ENCODE measurements around the gene ACSF3. TPM values are rescaled to one million over a fixed set of nuclear protein-coding genes. Genes with fewer than 3 reads are reported as not detected.

The ACSF3 gene
- total RNA-seq, 2 experiments from 2014 or later = 44.7 to 49.5 TPM

DNA sequence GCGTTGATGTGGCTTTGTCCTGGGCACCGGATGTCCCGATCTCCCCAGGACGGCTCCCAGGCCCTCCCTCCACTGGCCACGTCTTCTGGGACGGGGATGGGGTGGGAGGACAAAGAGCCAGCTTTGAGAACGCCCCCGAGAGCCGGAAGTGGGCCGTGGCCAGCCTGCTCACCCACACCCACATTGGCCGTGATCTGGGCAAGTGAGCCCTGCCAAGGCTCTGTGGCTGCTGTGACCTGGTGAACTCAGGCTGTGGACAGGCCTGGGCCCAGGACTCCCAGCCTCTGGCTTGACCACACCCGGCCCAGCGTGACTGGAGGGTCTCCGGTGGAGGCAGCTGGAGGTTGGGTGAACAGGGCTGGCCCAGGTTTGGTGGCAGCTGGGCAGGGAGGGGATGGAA lies 81.2 kb downstream of the ACSF3 start:
- POLR2A ChIA-PET = interaction anchor here (0.6 kb wide), 1 partner anchor 15 kb away, joined by 4 read pairs; no protein-coding TSS in a partner anchor
- no peak overlapping the region for H3K27ac Mint-ChIP-seq
- no peak for DNase-seq
- Histone ChIP-seq H3K36me3 (ENCODE audit: insufficient read depth, low read length) (no peaks in the 10 kb centered on the region), H3K27ac (ENCODE audit: low read depth in 1 of 2, low read length in 2 of 2) (no peak overlapping the region), H3K27me3 (ENCODE audit: control insufficient read depth in 1 of 2, insufficient read depth in 2 of 2, low read length in 2 of 2) (no peaks in the 10 kb centered on the region), H3K4me3 (ENCODE audit: low read length) (no peak overlapping the region), H3K9me3 (ENCODE audit: control insufficient read depth in 1 of 2, insufficient read depth in 1 of 2, low read length in 2 of 2) (no peaks in the 10 kb centered on the region), H3K4me1 (ENCODE audit: insufficient read depth, low read length) (peaks cover 17% of the 10 kb centered on the region)
- H3K9me3 Mint-ChIP-seq = no peaks in the 10 kb centered on the region
- no peaks in the 10 kb centered on the region for H3K36me3 Mint-ChIP-seq (ENCODE audit: low read depth)
- no peak for ATAC-seq (ENCODE audit: poor library complexity)
- no peak overlapping the region for H3K4me3 Mint-ChIP-seq
- TF ChIP-seq, protein P1, sequence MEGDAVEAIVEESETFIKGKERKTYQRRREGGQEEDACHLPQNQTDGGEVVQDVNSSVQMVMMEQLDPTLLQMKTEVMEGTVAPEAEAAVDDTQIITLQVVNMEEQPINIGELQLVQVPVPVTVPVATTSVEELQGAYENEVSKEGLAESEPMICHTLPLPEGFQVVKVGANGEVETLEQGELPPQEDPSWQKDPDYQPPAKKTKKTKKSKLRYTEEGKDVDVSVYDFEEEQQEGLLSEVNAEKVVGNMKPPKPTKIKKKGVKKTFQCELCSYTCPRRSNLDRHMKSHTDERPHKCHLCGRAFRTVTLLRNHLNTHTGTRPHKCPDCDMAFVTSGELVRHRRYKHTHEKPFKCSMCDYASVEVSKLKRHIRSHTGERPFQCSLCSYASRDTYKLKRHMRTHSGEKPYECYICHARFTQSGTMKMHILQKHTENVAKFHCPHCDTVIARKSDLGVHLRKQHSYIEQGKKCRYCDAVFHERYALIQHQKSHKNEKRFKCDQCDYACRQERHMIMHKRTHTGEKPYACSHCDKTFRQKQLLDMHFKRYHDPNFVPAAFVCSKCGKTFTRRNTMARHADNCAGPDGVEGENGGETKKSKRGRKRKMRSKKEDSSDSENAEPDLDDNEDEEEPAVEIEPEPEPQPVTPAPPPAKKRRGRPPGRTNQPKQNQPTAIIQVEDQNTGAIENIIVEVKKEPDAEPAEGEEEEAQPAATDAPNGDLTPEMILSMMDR (IDR thresholded peaks at IDR 0.05) = no peak
- CTCF ChIA-PET = no interaction called here
- intact Hi-C loops (cut with DNase I, micrococcal nuclease) = no loop called here
- H3K27me3 Mint-ChIP-seq = peaks cover 4% of the 10 kb centered on the region
- peaks cover 8% of the 10 kb centered on the region for H3K4me1 Mint-ChIP-seq (ENCODE audit: low read depth)

DNA sequence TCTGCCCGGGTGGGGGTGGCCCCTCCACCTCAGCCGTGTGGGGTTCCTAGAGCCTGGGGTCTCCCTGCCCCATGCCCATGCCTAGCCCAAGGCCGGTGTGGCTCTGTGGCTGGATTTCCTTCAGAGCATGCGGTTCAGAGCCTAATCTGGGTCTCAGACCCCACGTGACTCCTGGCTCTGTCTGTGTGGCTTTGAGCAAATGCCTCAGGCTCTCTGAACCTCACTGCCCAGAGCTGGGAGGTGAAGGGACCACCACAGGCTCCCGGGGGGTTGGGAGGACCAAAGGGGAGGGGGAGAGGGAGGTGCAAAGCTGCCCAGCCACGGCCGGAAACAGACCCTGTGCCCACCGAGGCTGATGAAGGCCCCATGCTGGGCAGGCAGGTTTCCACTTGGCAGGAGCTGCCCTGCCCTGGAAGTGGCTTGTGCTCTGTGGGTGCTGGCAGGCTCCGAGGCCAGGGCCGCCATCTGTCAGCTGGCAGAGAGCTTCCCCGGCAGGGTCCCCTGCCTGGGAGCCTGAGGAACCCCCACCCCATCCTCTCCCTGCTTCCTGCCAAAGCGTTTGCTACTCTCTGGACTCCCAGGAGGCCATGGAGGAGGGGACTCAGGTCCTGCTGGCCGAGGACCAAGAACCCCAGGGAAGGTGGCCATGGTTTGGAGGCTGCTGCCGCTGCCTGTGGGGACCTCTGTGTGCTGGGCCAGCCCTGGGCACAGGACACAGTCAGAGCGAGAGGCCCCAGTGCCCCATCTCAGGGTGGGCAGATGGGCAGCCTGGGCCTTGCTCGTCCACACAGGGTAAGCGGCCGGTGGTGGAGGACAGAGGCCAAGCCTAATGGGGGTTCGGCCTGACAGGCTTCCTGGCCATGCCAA lies 81.9 kb downstream of the ACSF3 start:
- Mint-ChIP-seq H3K36me3 (ENCODE audit: low read depth) (no peaks in the 10 kb centered on the region), H3K27me3 (peaks cover 4% of the 10 kb centered on the region), H3K27ac (no peak overlapping the region), H3K9me3 (no peaks in the 10 kb centered on the region), H3K4me1 (ENCODE audit: low read depth) (peaks cover 6% of the 10 kb centered on the region), H3K4me3 (no peak overlapping the region)
- TF ChIP-seq, protein P1 (IDR thresholded peaks at IDR 0.05) = no peak
- Histone ChIP-seq H3K4me3 (ENCODE audit: low read length) (no peak overlapping the region), H3K4me1 (ENCODE audit: insufficient read depth, low read length) (peaks cover 10% of the 10 kb centered on the region), H3K27ac (ENCODE audit: low read depth in 1 of 2, low read length in 2 of 2) (no peak overlapping the region), H3K9me3 (ENCODE audit: control insufficient read depth in 1 of 2, insufficient read depth in 1 of 2, low read length in 2 of 2) (no peaks in the 10 kb centered on the region), H3K36me3 (ENCODE audit: insufficient read depth, low read length) (no peaks in the 10 kb centered on the region), H3K27me3 (ENCODE audit: control insufficient read depth in 1 of 2, insufficient read depth in 2 of 2, low read length in 2 of 2) (no peaks in the 10 kb centered on the region)
- POLR2A ChIA-PET = interaction anchor here (0.6 kb wide), 1 partner anchor 16 kb away, joined by 4 read pairs; no protein-coding TSS in a partner anchor
- intact Hi-C loops (cut with DNase I, micrococcal nuclease) = no loop called here
- CTCF ChIA-PET = no interaction called here
- no peak for DNase-seq
- ATAC-seq (ENCODE audit: poor library complexity) = no peak

DNA sequence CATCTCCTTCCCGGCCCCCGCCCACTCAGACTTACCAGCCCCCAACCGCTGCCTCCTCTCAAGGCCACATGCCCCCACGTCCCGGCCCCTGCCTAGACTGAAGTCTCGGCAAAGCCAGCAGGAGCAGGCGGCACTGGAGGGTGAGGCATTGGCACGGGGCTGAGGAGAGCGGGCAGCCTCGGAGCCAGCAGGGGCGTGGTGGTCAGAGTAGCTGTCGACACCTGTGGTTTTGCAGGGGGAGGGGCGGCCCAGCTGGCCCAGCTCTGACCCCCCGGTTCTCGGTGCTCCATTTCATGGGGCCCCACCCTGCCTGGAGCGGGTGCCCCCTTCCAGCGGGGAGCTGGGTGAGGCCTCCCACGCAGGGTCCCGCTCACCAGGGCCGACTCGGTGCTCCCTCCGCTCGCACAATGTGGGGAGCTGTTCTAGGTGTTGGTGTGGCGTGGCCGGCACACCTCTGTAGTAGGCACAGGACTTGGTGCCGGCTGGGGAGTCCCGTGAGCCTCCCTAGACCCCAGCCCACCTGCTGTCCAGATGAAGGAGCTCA lies 82.6 kb downstream of the ACSF3 start:
- POLR2A ChIA-PET = no interaction called here

More for the DNA sequence above, 82.6 kb downstream of the ACSF3 start:
- no peaks in the 10 kb centered on the region for H3K36me3 ChIP-seq (ENCODE audit: insufficient read depth, low read length)
- H3K4me1 ChIP-seq (ENCODE audit: insufficient read depth, low read length) = peaks cover 4% of the 10 kb centered on the region
- Mint-ChIP-seq H3K27ac (no peak overlapping the region), H3K4me1 (ENCODE audit: low read depth) (no peaks in the 10 kb centered on the region), H3K9me3 (no peaks in the 10 kb centered on the region), H3K4me3 (no peak overlapping the region), H3K27me3 (no peaks in the 10 kb centered on the region), H3K36me3 (ENCODE audit: low read depth) (no peaks in the 10 kb centered on the region)
- no peaks in the 10 kb centered on the region for H3K27me3 ChIP-seq (ENCODE audit: control insufficient read depth in 1 of 2, insufficient read depth in 2 of 2, low read length in 2 of 2)
- no peak overlapping the region for H3K4me3 ChIP-seq (ENCODE audit: low read length)
- intact Hi-C loops (cut with DNase I, micrococcal nuclease) = no loop called here
- ATAC-seq (ENCODE audit: poor library complexity) = no peak
- H3K27ac ChIP-seq (ENCODE audit: low read depth in 1 of 2, low read length in 2 of 2) = no peak overlapping the region
- H3K9me3 ChIP-seq (ENCODE audit: control insufficient read depth in 1 of 2, insufficient read depth in 1 of 2, low read length in 2 of 2) = no peaks in the 10 kb centered on the region
- DNase-seq = no peak
- CTCF ChIA-PET = no interaction called here
- TF ChIP-seq, protein P1 (IDR thresholded peaks at IDR 0.05) = no peak

Data from CD4-positive, alpha-beta T cell (primary cell).